Heart left ventricle (tissue), 16 donors: ENCODE results near the gene FRK. TPM values are rescaled to one million over a fixed set of nuclear protein-coding genes. Genes with fewer than 3 reads are reported as not detected.
A peak's percentile ranks its signal among the peaks of the same experiment; 100 is the strongest.
"Not testable (repeated sequence)": the region's sequence is repeated elsewhere in the genome, so short reads cannot be mapped to it uniquely, and the experiment has no call there.

Source experiments
- ATAC-seq, 4 donors: fragments of 200-7000 bp; cut with Tn5 transposase; one replicate each; pipeline ENCODE4 v1.9.1; 2020 to 2022; ENCODE audit warnings: moderate library complexity in 4 of 4, mild to moderate bottlenecking in 3 of 4, moderate number of reproducible peaks in 1 of 4
- DNase-seq, 5 donors: peaks; one replicate each; pipeline ENCODE4 v3.0.0-alpha.2; 2020
- H3K27ac ChIP-seq, 12 donors: fragments of 200-600 bp; sonication (generic) in 4 of 12; one replicate each; pipeline versions ENCODE4 v1.5.0 to v1.8.0; 2016 to 2022; ENCODE audit warnings: mild to moderate bottlenecking in 2 of 12
- H3K27me3 ChIP-seq, 9 donors: fragments of 200-600 bp; sonication (generic) in 2 of 9; one replicate each; pipeline versions ENCODE4 v1.5.1 to v1.8.0; 2016 to 2022; ENCODE audit warnings: mild to moderate bottlenecking in 3 of 9
- H3K36me3 ChIP-seq, 9 donors: fragments of 200-600 bp; sonication (generic) in 2 of 9; one replicate each; pipeline versions ENCODE4 v1.5.0 to v1.8.0; 2018 to 2022; ENCODE audit warnings: mild to moderate bottlenecking in 2 of 9
- H3K4me1 ChIP-seq, 12 donors: fragments of 200-600 bp; sonication (generic) in 4 of 12; one replicate each; pipeline versions ENCODE4 v1.5.0 to v1.8.0; 2016 to 2022; ENCODE audit warnings: mild to moderate bottlenecking in 3 of 12
- H3K4me3 ChIP-seq, 12 donors: fragments of 200-600 bp; sonication (generic) in 4 of 12; one replicate each; pipeline versions ENCODE4 v1.5.0 to v1.8.0; 2017 to 2022; ENCODE audit warnings: mild to moderate bottlenecking in 9 of 12, moderate library complexity in 4 of 12
- H3K9me3 ChIP-seq, 12 donors: fragments of 200-600 bp; sonication (generic) in 4 of 12; one replicate each; pipeline versions ENCODE4 v1.5.0 to v1.8.0; 2016 to 2022; ENCODE audit warnings: mild to moderate bottlenecking in 1 of 12
- POLR2A ChIP-seq, 2 donors: fragments of 450-650 bp; IDR thresholded peaks; one replicate each; pipeline ENCODE4 v1.6.1; 2017; ENCODE audit warnings: antibody characterized with exemption in 2 of 2, mild to moderate bottlenecking in 2 of 2, moderate library complexity in 2 of 2
- WGBS, 4 donors: extraction: QIAGEN DNeasy Blood & Tissue Kit in 2 of 4; methylation state at CpG; one replicate each; pipeline versions ENCODE4 v1.1.5 to v1.1.7; 2013 to 2018; 5-methylcytosine and 5-hydroxymethylcytosine counted together
- intact Hi-C, 10 donors: fragments of 100-400 bp; cut with DNase I; formaldehyde crosslinking; loops; one replicate each; pipeline versions ENCODE4 v1.11.1 to v1.14.2; 2022
- polyA plus RNA-seq, 2 donors: library from polyadenylated mRNA; stranded (reverse); fragments of 200-250 nt; gene quantifications; one replicate each; pipeline ENCODE4 v1.2.3, GENCODE V29; 2013
- total RNA-seq, 9 donors: library from RNA; depleted of rRNA in 2 of 9; stranded (reverse); fragments of >200 nt in 2 of 9; fragmentation: NEBNext Ultra II Directional in 3 of 9; extraction: Animal tissue kit (Norgen Biotek cat#: 25700) in 3 of 9; gene quantifications; one replicate each; pipeline versions ENCODE4 v1.1.0 to v1.2.4, GENCODE V29; 2016 to 2023
- TF ChIP-seq, protein P1 (sequence below), 12 donors: fragments of 200-600 bp; sonication (generic) in 4 of 12; IDR thresholded peaks; one replicate each; pipeline versions ENCODE4 v1.5.0 to v1.8.0; 2018 to 2022; ENCODE audit warnings: antibody characterized with exemption in 12 of 12, mild to moderate bottlenecking in 5 of 12
- donor health status: ischemic (EF 13 %, LVEDD 7.1; RV severe dilation, severe dysfunction).
- donor health status: healthy with polysubstance abuse.
- donor health status: DM: no; HTN: yes; CAD: no.
- donor health status: DM: no; HTN: no; CAD: no.
- donor health status: ischemic (EF 25% LVEDD 6.9; RV normal size, moderate dysfunction).
- donor health status: ischemic (EF 25% LVEDD 5.7; RV mildly dilated, moderate dysfunction).
- donor health status: healthy.
- donor health status: DM: yes; HTN: yes; CAD: no.
- donor health status: ischemic (EF 35%, LVEDD 5.7; RV mildly dilated, moderate dysfunction).
- donor health status: nonischemic (EF 11% LVEDD 7.7; RV severe dilation, severe dysfunction).
- donor health status: DM: yes; HTN: yes; CAD: no.
- donor health status: PGD.
- donor health status: ischemic (EF 29% LVEDD 5.4; RV normal size, mild dysfunction).
- donor health status: nonischemic (EF 23%, LVEDD 6.1; RV moderate dilation, normal function).

The FRK gene
- total and polyA plus RNA-seq, 11 donors: 1.4 to 10.8 (median 6.3) TPM

GRCh38 chr6:116100419-116101301 is 40.0 kb upstream of the FRK start, which contains the start of gene NT5DC1:
NT5DC1 (plus strand) TSS chr6:116100853; CDS start chr6:116100931, 78 bp downstream.
- Histone ChIP-seq H3K27ac (peak within 1 kb of the TSS; percentile 87 to 99 (median 96)), H3K4me3 (peak within 1 kb of the TSS; percentile 68 to 94 (median 86)), H3K36me3 (no peaks in the 10 kb centered on the region), H3K9me3 (peaks cover 0 to 11% (median 0%) of the 10 kb centered on the region in 12 donors), H3K27me3 (no peaks in the 10 kb centered on the region), H3K4me1 (peaks cover 0 to 45% (median 34%) of the 10 kb centered on the region in 12 donors)
- WGBS, 4 donors: 0 to 2% (median 1%) methylated on average over 34 to 87 of the region's 87 CpGs
- DNase-seq: peak; percentile 81 to 92 (median 89)
- peak; percentile 88 to 97 (median 95) for ATAC-seq
- peak in 1 of 2 donors; percentile 78 for TF ChIP-seq POLR2A (IDR thresholded peaks at IDR 0.05)
- TF ChIP-seq, protein P1, sequence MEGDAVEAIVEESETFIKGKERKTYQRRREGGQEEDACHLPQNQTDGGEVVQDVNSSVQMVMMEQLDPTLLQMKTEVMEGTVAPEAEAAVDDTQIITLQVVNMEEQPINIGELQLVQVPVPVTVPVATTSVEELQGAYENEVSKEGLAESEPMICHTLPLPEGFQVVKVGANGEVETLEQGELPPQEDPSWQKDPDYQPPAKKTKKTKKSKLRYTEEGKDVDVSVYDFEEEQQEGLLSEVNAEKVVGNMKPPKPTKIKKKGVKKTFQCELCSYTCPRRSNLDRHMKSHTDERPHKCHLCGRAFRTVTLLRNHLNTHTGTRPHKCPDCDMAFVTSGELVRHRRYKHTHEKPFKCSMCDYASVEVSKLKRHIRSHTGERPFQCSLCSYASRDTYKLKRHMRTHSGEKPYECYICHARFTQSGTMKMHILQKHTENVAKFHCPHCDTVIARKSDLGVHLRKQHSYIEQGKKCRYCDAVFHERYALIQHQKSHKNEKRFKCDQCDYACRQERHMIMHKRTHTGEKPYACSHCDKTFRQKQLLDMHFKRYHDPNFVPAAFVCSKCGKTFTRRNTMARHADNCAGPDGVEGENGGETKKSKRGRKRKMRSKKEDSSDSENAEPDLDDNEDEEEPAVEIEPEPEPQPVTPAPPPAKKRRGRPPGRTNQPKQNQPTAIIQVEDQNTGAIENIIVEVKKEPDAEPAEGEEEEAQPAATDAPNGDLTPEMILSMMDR (IDR thresholded peaks at IDR 0.05): peak in 9 of 12 donors; percentile 8 to 60 (median 35)
- intact Hi-C loops: loop anchor here in 4 of 10 donors (1.0 to 2.0 kb wide), 4 partner anchors 88 to 92 kb away; no protein-coding TSS in a partner anchor

- intact Hi-C loops: loop anchor here in 3 of 10 donors (2.0 to 5.0 kb wide), 2 partner anchors 87 to 88 kb away; no protein-coding TSS in a partner anchor
These were observed 38.3 kb upstream of the FRK start for GRCh38 chr6:116099036-116099435.

GRCh38 chr6:116096979-116097816 is 36.5 kb upstream of the FRK start:
- intact Hi-C loops: loop anchor here in 4 of 10 donors (1.0 to 5.0 kb wide), 3 partner anchors 84 to 86 kb away; no protein-coding TSS in a partner anchor
- no peak for ATAC-seq
- Histone ChIP-seq H3K27me3 (no peaks in the 10 kb centered on the region), H3K4me1 (peaks cover 0 to 28% (median 10%) of the 10 kb centered on the region in 12 donors), H3K36me3 (no peaks in the 10 kb centered on the region), H3K4me3 (no peak overlapping the region), H3K9me3 (peaks cover 0 to 14% (median 0%) of the 10 kb centered on the region in 12 donors), H3K27ac (no peak overlapping the region)
- TF ChIP-seq, protein P1 (IDR thresholded peaks at IDR 0.05): peak; percentile 35 to 73 (median 57)
- TF ChIP-seq POLR2A (IDR thresholded peaks at IDR 0.05): no peak
- WGBS, 4 donors: 27 to 61% (median 43%) methylated on average over 2 of the region's 2 CpGs
- no peak for DNase-seq

More at GRCh38 chr6:116099036-116099435, 38.3 kb upstream of the FRK start:
- Histone ChIP-seq H3K4me1 (peaks cover 0 to 35% (median 21%) of the 10 kb centered on the region in 12 donors), H3K4me3 (peak overlapping the region in 9 of 12 donors; percentile 68 to 94 (median 82)), H3K27ac (peak overlapping the region in 10 of 12 donors; percentile 5 to 99 (median 96)), H3K36me3 (no peaks in the 10 kb centered on the region), H3K27me3 (no peaks in the 10 kb centered on the region), H3K9me3 (peaks cover 0 to 14% (median 0%) of the 10 kb centered on the region in 12 donors)
- TF ChIP-seq, protein P1 (IDR thresholded peaks at IDR 0.05): no peak
- TF ChIP-seq POLR2A (IDR thresholded peaks at IDR 0.05): no peak
- 78 to 88% (median 84%) methylated on average over 1 of the region's 1 CpG for WGBS, 4 donors
- ATAC-seq: no peak
- no peak for DNase-seq

GRCh38 chr6:116096048-116096759 is 35.5 kb upstream of the FRK start:
- H3K4me3 ChIP-seq, H3K27ac ChIP-seq, ATAC-seq, DNase-seq, H3K27me3 ChIP-seq, H3K36me3 ChIP-seq: not testable (repeated sequence)
- peaks cover 0 to 14% (median 1%) of the 10 kb centered on the region in 12 donors for H3K9me3 ChIP-seq
- peaks cover 0 to 19% (median 5%) of the 10 kb centered on the region in 12 donors for H3K4me1 ChIP-seq
- intact Hi-C loops: loop anchor here in 3 of 10 donors (2.0 to 5.0 kb wide), 2 partner anchors 83 to 84 kb away; no protein-coding TSS in a partner anchor
- 88 to 92% (median 89%) methylated on average over 9 of the region's 9 CpGs for WGBS, 4 donors
